A673 (cell line): Measurements from ENCODE around the gene RPP38. TPM values are rescaled to one million over a fixed set of nuclear protein-coding genes. Genes with fewer than 3 reads are reported as not detected.

Source experiments
- BruUV-seq: library from RNA; stranded (reverse); fragments of 400-500 nt; replicated peaks from 2 replicates; lab custom pipeline; 2021; lab: Mats Ljungman, UMichigan
- CTCF ChIA-PET: fragments of 300-600 bp; sonication (Branson Sonifier 250); formaldehyde crosslinking; loops from one replicate; lab custom pipeline; 2022; ENCODE audit warnings: antibody characterized with exemption; lab: Charles Lee
- POLR2A ChIA-PET: fragments of 300-600 bp; sonication (Branson Sonifier 250); formaldehyde crosslinking; loops from one replicate; lab custom pipeline; 2022; ENCODE audit warnings: antibody characterized with exemption; ENCODE audit not compliant: low non-redundant PET; lab: Charles Lee
- DNase-seq: peaks from one replicate; pipeline ENCODE4 v3.0.0-alpha.2; 2015; ENCODE audit warnings: low spot score
- H3K27ac ChIP-seq: fragments of 200-600 bp; sonication (generic); 2 replicates; pipeline ENCODE4 v1.5.1; 2016; ENCODE audit warnings: mixed run types, low read depth, mild to moderate bottlenecking, mixed read lengths, antibody characterized with exemption, low read length; ENCODE audit not compliant: poor library complexity, severe bottlenecking
- H3K27me3 ChIP-seq: fragments of 200-600 bp; sonication (generic); replicated peaks from 2 replicates; pipeline ENCODE4 v1.6.1; 2017; ENCODE audit warnings: mixed run types, low read depth, mild to moderate bottlenecking, mixed read lengths, antibody characterized with exemption, low read length; ENCODE audit not compliant: insufficient read depth, poor library complexity
- H3K36me3 ChIP-seq: fragments of 200-600 bp; sonication (generic); 2 replicates; pipeline ENCODE4 v1.6.1; 2016; ENCODE audit warnings: mixed run types, mild to moderate bottlenecking, mixed read lengths, antibody characterized with exemption, low read length; ENCODE audit not compliant: insufficient read depth, poor library complexity, severe bottlenecking
- H3K4me1 ChIP-seq: fragments of 200-600 bp; sonication (generic); 2 replicates; pipeline ENCODE4 v1.6.1; 2017; ENCODE audit warnings: mixed run types, mild to moderate bottlenecking, mixed read lengths, antibody characterized with exemption, low read length; ENCODE audit not compliant: insufficient read depth, poor library complexity, severe bottlenecking
- H3K4me3 ChIP-seq: fragments of 200-600 bp; sonication (generic); 2 replicates; pipeline ENCODE4 v1.5.1; 2016; ENCODE audit warnings: low read depth, mixed run types, mild to moderate bottlenecking, mixed read lengths, low read length; ENCODE audit not compliant: poor library complexity, severe bottlenecking
- H3K9me3 ChIP-seq: fragments of 200-600 bp; sonication (generic); 2 replicates; pipeline ENCODE4 v1.6.1; 2016; ENCODE audit warnings: mixed run types, low read depth, mild to moderate bottlenecking, mixed read lengths, antibody characterized with exemption, low read length; ENCODE audit not compliant: poor library complexity, severe bottlenecking
- CTCF ChIP-seq: fragments of 300-800, 200-600 bp; sonication (generic); conservative IDR thresholded peaks from 2 replicates; pipeline ENCODE4 v1.5.1; 2017; ENCODE audit warnings: low read depth, mild to moderate bottlenecking, antibody characterized with exemption, low read length, moderate library complexity, mixed read lengths
- EZH2 ChIP-seq: fragments of 200-600 bp; sonication (generic); IDR thresholded peaks from 2 replicates; pipeline ENCODE4 v1.6.1; 2017; ENCODE audit warnings: borderline replicate concordance, low read depth, mild to moderate bottlenecking, mixed read lengths, antibody characterized with exemption, low read length; ENCODE audit not compliant: poor library complexity, severe bottlenecking
- intact Hi-C: fragments of 100-400 bp; cut with micrococcal nuclease; formaldehyde crosslinking; loops from one replicate; pipeline ENCODE4 v1.10.0; 2022; ENCODE audit not compliant: unreplicated experiment
- total RNA-seq: library from RNA; stranded (reverse); gene quantifications from 2 replicates; pipeline ENCODE4 v1.2.3, GENCODE V29; 2021

RPP38 gene
- total RNA-seq, 1 experiment from 2014 or later = 23.8 TPM

- no peak for DNase-seq
- Histone ChIP-seq H3K27me3 (no peaks in the 10 kb centered on the region), H3K4me1 (no peaks in the 10 kb centered on the region), H3K27ac (no peak overlapping the region), H3K9me3 (no peaks in the 10 kb centered on the region), H3K36me3 (no peaks in the 10 kb centered on the region), H3K4me3 (no peak overlapping the region)
- ChIA-PET CTCF (no interaction called here), POLR2A (no interaction called here)
- TF ChIP-seq CTCF (no peak), EZH2 (no peak)
- no TSS peak for BruUV-seq
- intact Hi-C loops = no loop called here
Measured at GRCh38 chr10:15091418-15091817, 5.7 kb upstream of the RPP38 start.

- CTCF ChIA-PET = no interaction called here
- Histone ChIP-seq H3K9me3 (no peaks in the 10 kb centered on the region), H3K27me3 (no peaks in the 10 kb centered on the region), H3K4me3 (no peak overlapping the region), H3K36me3 (no peaks in the 10 kb centered on the region), H3K4me1 (no peaks in the 10 kb centered on the region), H3K27ac (no peak overlapping the region)
- POLR2A ChIA-PET = no interaction called here
- DNase-seq = no peak
- intact Hi-C loops = no loop called here
- TF ChIP-seq EZH2 (no peak), CTCF (no peak)
- no TSS peak for BruUV-seq
Measured at GRCh38 chr10:15092855-15093408, 4.2 kb upstream of the RPP38 start.

GRCh38 chr10:15096661-15097010 lies 519 bp upstream of the RPP38 start:
- H3K9me3 ChIP-seq = no peaks in the 10 kb centered on the region
- CTCF ChIA-PET = no interaction called here
- intact Hi-C loops = no loop called here
- TF ChIP-seq EZH2 (no peak), CTCF (no peak)
- TSS peak; percentile 58 for BruUV-seq
- POLR2A ChIA-PET = no interaction called here
- peaks cover 4% of the 10 kb centered on the region for H3K4me1 ChIP-seq
- H3K4me3 ChIP-seq = peak overlapping the region; percentile 86
- H3K27me3 ChIP-seq = no peaks in the 10 kb centered on the region
- no peaks in the 10 kb centered on the region for H3K36me3 ChIP-seq
- H3K27ac ChIP-seq = peak overlapping the region; percentile 87
- no peak for DNase-seq
